ENCODE measurements around the gene ZNF774.
A peak's percentile ranks its signal among the peaks of the same experiment; 100 is the strongest.

Gene ZNF774

GRCh38 chr15:90367576-90367975 lies 15.5 kb downstream of the ZNF774 start:
- no peaks in the 10 kb centered on the region for H3K36me3 Mint-ChIP-seq (ENCODE audit: low read depth)
- H3K9me3 Mint-ChIP-seq = no peaks in the 10 kb centered on the region
- no peak overlapping the region for H3K4me3 Mint-ChIP-seq
- H3K4me1 Mint-ChIP-seq = peaks cover 14% of the 10 kb centered on the region
- TF ChIP-seq CTCF (IDR thresholded peaks at IDR 0.05; ENCODE audit: unreplicated experiment in 3 of 3) = no peak
- no peaks in the 10 kb centered on the region for H3K27me3 Mint-ChIP-seq (ENCODE audit: low read depth)
- peak overlapping the region in 2 of 3 experiments; percentile 2 to 31 for H3K27ac Mint-ChIP-seq

DNA sequence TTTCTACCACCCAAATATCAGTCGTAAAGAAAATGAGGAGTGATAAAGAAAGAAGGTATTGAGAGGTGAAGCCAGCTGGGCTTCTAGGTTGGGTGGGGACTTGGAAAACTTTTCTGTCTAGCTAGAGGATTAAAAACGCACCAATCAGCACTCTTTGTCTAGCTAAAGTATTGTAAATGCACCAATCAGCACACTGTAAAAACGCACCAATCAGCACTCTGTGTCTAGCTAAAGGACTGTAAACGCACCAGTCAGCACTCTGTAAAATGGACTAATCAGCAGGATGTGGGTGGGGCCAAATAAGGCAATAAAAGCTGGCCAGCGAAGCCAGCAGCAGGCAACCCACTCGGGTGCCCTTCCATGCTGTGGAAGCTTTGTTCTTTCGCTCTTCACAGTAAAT lies 23.0 kb downstream of the ZNF774 start:
- Mint-ChIP-seq H3K27ac (no peak overlapping the region), H3K4me1 (no peaks in the 10 kb centered on the region), H3K9me3 (peaks cover 9% of the 10 kb centered on the region), H3K36me3 (ENCODE audit: low read depth) (no peaks in the 10 kb centered on the region), H3K27me3 (ENCODE audit: low read depth) (peaks cover 3% of the 10 kb centered on the region), H3K4me3 (no peak overlapping the region)
- no peak for TF ChIP-seq CTCF (IDR thresholded peaks at IDR 0.05; ENCODE audit: unreplicated experiment in 3 of 3)

- Mint-ChIP-seq H3K36me3 (ENCODE audit: low read depth) (no peaks in the 10 kb centered on the region), H3K4me3 (no peak overlapping the region), H3K4me1 (no peaks in the 10 kb centered on the region), H3K9me3 (peaks cover 13% of the 10 kb centered on the region), H3K27me3 (ENCODE audit: low read depth) (peaks cover 3% of the 10 kb centered on the region), H3K27ac (no peak overlapping the region)
- no peak for TF ChIP-seq CTCF (IDR thresholded peaks at IDR 0.05; ENCODE audit: unreplicated experiment in 3 of 3)
These were observed 24.7 kb downstream of the ZNF774 start for GRCh38 chr15:90376789-90377188.

GRCh38 chr15:90379263-90379662 lies 27.2 kb downstream of the ZNF774 start:
- no peaks in the 10 kb centered on the region for H3K4me1 Mint-ChIP-seq
- H3K27me3 Mint-ChIP-seq (ENCODE audit: low read depth) = peaks cover 3% of the 10 kb centered on the region
- H3K9me3 Mint-ChIP-seq = peaks cover 13% of the 10 kb centered on the region
- H3K4me3 Mint-ChIP-seq = no peak overlapping the region
- TF ChIP-seq CTCF (IDR thresholded peaks at IDR 0.05; ENCODE audit: unreplicated experiment in 3 of 3) = no peak
- H3K36me3 Mint-ChIP-seq (ENCODE audit: low read depth) = no peaks in the 10 kb centered on the region
- H3K27ac Mint-ChIP-seq = no peak overlapping the region

- Mint-ChIP-seq H3K9me3 (peaks cover 10% of the 10 kb centered on the region), H3K36me3 (ENCODE audit: low read depth) (no peaks in the 10 kb centered on the region), H3K4me3 (no peak overlapping the region), H3K27ac (no peak overlapping the region), H3K27me3 (ENCODE audit: low read depth) (peaks cover 3% of the 10 kb centered on the region), H3K4me1 (peaks cover 7% of the 10 kb centered on the region)
- no peak for TF ChIP-seq CTCF (IDR thresholded peaks at IDR 0.05; ENCODE audit: unreplicated experiment in 3 of 3)
These were observed 29.4 kb downstream of the ZNF774 start for GRCh38 chr15:90381515-90381914.

- Mint-ChIP-seq H3K27ac (no peak overlapping the region), H3K9me3 (peaks cover 10% of the 10 kb centered on the region), H3K27me3 (ENCODE audit: low read depth) (no peaks in the 10 kb centered on the region), H3K4me3 (no peak overlapping the region), H3K4me1 (peaks cover 10% of the 10 kb centered on the region), H3K36me3 (ENCODE audit: low read depth) (no peaks in the 10 kb centered on the region)
- TF ChIP-seq CTCF (IDR thresholded peaks at IDR 0.05; ENCODE audit: unreplicated experiment in 3 of 3) = no peak
These were observed 30.2 kb downstream of the ZNF774 start for GRCh38 chr15:90382320-90382719.
